GM18951 (cell line): ENCODE results near the gene APCDD1.
A peak's percentile ranks its signal among the peaks of the same experiment; 100 is the strongest.

Experiments used
- POLR2A ChIP-seq: IDR thresholded peaks from 4 replicates; pipeline ENCODE4 v1.6.1; 2011; ENCODE audit warnings: mild to moderate bottlenecking; ENCODE audit not compliant: insufficient read length, insufficient read depth; ENCODE audit errors: extremely low read depth
- in situ Hi-C: fragments of 300-500 bp; cut with MboI; formaldehyde crosslinking; loops from one replicate; pipeline ENCODE4 v1.12.0; 2022; ENCODE audit warnings: low sequenced_read_pairs, mixed read lengths, inconsistent platforms; ENCODE audit not compliant: unreplicated experiment

Gene APCDD1

DNA sequence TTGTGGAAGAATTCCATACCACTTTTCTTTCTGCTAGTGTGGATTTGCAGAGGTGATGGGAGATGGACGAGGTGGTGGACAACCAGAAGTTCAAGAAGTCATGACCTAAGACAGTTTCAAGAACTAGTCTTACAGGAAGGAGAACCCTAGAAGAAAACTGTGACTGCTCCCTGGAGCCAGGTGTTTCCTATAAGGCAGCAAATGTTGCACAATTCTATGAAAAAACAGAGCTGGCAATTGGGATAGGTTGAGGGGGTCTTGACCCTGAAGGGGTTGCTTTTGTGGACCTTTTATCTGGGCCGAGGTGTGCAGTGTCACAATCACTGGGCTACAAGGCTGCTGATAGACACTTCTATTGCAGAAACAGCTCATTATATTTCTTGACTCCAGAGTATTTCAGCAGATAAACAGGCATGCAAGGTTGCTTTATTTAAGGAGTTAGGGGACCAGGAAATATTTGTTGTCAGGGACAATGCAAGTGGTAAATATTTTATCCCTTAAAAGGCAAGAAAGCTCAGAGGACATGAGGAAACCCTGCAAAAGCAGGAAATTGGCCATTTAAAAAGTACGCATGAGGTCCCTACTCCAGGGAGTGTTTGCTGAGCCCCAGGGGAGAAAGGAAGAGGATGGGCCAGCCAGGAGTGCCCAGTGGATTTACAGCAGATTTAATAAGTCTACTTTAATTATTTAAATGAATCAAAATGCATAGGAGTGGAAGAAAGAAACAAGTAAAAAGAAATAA lies 22.9 kb downstream of the APCDD1 start:
- no peak for TF ChIP-seq POLR2A
- in situ Hi-C loops, result no loop called here

DNA sequence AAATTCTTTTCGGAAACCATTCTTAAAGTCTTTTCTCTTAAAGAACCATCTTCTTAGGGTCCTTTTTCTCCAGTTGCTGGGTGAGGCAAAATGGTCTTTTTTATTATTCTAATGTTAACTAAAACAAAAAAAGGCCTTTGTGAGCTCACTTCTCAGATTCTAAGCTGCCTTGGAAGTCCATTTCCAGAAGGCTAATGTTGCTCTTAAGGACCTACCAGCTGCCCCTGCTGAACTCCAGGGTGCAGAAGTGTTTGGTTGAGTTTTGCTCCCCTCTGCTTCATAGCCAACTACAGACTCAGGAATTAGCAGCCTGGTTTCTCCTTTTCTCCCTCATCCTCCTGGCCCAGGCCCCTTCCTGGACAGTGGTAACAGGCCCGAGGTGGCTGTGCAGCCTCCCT lies 23.4 kb downstream of the APCDD1 start:
- TF ChIP-seq POLR2A, result no peak

DNA sequence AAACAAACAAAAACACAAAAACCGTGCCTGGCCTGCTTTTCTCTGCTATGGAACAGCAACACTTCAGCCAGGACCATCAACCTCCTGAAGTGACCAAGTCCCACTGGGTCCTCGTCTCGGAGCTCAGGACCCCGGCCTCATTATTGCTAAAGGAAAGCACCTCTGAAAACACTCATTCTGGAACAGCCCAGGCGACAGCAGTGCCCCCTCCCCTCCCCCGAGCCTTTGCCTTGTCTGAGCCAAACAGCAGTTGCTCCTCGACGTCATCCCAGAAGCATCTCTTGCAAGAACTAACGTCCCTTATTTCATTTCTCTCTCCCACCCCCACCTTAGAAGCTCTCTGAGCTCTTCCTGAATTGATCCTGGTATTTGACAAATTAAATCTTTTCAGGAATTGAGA lies 27.4 kb downstream of the APCDD1 start:
- in situ Hi-C loops, result no loop called here
- no peak for TF ChIP-seq POLR2A

More for the DNA sequence above, 23.4 kb downstream of the APCDD1 start:
- in situ Hi-C loops, result no loop called here

- in situ Hi-C loops, result no loop called here
- no peak for TF ChIP-seq POLR2A
These were observed 28.0 kb downstream of the APCDD1 start for GRCh38 chr18:10482363-10482984.

DNA sequence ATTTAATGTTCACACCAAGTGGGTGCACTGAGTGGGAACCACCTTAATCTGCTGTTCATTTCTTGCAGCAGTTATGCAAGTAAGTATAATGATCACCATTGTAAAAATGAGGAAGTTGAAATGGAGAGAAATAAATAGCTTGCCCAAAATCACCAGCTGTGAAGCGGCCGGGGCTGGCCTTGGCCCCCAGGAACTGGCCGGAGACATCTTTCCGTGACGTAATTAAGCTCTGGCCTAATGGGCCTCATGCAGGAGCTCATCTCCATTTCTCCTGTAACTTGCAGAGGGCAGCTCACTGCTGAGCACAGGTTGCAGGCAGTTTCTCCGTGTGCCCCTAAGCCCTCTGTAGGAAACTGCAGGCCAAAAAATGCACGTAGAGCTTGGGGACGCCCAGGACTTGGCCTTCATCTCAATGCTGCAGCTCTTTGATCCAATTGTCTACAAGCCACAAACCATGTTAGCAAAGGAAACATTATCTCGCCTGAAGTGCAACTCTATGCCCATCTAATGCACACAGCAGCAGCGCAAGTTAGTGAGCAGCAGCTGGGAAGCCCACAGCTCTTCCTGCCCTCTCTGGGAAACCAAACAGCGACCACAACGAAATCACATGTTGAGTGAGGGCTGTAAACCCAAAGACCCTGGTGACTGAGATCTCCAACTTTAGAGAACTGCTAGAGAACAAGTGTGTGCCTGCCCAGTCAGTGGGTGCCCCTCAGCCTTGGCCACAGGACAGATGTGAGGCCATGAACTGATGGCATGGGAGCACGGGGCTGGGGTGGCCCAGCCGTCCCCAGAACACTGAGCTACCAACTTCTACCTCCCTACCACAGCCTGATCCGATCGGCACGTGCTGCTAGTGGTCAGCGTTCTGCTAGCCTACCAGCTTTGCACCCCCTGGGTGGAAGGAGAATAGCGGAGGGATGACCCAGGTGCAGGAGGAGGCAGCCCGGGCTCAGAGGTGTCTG lies 28.8 kb downstream of the APCDD1 start:
- peak; percentile 37 for TF ChIP-seq POLR2A
- in situ Hi-C loops, result no loop called here

- no peak for TF ChIP-seq POLR2A
- in situ Hi-C loops, result no loop called here
These were observed 31.0 kb downstream of the APCDD1 start for GRCh38 chr18:10485475-10485874.

DNA sequence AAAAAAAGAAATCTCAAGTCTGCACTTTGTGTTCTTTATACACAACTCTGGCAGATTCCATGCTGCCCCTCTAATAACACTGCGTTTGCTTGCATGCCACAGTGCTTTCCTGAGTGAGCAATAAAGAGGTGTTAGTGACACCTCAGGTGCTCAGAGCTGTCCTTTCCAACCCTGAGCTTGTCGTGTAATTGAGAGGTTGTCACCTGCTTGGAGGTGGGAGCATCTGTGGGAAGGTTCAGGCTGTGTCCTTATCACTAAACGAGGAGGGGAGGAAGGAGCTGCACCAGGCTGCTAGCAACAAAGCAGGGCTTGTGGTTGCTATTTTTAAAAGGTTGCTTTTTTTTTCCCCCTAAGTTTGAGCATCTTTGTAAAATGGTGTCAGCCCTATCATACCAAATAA lies 31.9 kb downstream of the APCDD1 start:
- no peak for TF ChIP-seq POLR2A
- in situ Hi-C loops, result no loop called here

DNA sequence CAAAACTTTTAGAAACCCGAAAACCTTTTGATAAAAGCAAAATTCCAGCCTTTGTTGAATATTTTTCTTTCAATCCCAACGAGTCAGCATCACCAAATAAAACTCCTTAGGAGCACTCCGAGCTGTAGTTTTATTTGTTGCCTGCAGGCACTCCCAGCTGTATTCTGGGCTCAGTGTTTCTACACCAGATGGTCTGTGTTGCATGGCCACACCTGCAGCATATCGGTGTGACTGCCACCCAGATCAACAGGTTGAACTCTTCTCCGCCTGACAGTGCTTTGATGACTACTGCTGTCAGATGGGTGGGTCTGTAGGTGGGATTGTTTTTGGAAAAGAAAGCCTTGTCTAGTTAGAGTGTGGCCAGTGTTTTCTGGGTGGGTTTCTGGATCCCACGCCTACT lies 32.7 kb downstream of the APCDD1 start:
- TF ChIP-seq POLR2A, result no peak
- in situ Hi-C loops, result no loop called here

- in situ Hi-C loops, result no loop called here
- no peak for TF ChIP-seq POLR2A
These were observed 33.6 kb downstream of the APCDD1 start for GRCh38 chr18:10488017-10488416.

DNA sequence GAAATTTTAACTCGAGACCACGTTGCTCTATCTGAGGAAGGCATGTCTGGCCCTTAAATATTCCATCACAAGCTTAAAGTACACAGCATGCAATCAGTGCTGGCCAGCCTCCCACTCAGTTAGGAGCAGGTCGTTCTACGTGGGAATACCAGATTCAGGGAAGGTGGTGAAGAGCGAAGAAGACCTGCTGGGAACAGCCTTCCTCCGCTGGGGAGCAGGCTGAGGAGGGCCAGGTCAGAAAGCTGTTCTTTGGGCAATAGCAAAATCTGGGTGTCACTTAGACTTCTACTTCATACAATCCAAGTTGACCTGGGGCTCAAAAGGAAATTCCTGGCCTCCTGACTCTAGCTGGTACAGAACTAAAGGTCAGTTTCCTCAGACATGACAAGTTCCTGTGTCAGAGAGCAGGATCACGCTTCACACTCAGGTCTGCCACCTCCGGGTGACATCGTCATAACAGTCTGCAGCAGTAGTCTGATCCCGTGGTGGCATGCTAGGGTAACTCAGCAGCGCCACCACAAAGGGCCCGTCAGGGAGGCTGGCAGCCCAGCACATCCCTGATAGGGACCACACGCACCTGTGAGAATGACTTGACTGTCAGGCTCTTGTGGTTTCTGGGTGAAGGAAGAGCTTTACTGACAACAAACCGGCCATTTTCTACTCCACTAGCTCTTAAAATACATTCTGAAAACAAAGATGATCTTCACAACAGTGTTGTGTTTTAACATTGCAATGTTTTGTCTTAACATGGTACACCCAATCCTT lies 36.1 kb downstream of the APCDD1 start:
- in situ Hi-C loops, result no loop called here
- TF ChIP-seq POLR2A, result no peak

DNA sequence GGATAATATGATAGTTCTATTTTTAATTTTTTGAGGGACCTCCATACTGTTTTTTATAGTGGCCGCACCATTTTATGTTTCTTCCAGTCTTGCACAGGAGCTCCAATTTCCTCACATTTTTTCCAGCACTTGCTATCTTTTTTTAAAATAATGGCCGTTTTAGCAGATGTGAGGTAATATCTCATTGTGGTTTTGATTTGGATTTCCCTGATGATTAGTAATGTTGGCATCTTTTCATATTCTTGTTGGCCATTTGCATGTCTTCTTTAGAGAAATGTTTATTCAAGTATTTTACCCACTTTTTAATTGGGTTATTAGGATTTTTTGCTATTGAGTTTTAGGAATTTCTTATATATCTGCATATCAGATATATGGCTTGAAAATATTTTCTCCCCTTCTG lies 41.5 kb downstream of the APCDD1 start:
- in situ Hi-C loops, result no loop called here
- TF ChIP-seq POLR2A, result no peak

DNA sequence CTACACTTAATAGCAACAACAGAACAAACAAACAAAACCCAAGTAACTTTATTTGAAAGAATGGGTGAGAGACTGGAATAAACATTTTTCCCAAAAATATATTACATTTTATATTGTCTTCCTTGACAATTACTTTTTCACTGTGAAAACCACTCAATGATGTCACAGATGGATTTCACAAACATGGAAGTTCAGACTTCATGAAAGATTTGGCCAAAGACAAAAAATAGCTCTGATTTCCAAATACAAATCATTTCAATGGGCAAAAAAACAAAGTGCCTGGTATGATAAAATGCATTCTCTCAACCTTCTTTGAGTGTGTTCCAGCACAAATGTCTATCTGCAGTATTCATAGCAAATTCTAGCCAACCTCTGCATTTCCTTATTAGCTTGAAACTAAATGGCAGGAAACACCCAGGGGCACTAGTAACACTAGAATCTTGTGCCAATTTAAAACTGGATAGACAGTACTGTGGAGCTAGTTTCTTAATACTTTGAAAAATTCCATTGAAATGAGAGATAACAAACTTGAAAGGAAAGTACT lies 42.8 kb downstream of the APCDD1 start:
- in situ Hi-C loops, result no loop called here

More for the DNA sequence above, 42.8 kb downstream of the APCDD1 start:
- no peak for TF ChIP-seq POLR2A
